ENCODE measurements around the gene TFF2.
A peak's percentile ranks its signal among the peaks of the same experiment; 100 is the strongest.

Gene TFF2

GRCh38 chr21:42346866-42347600, 3.8 kb downstream of the TFF2 start:
- no peak for DNase-seq (ENCODE audit: low read depth, low spot score)

- no peak for DNase-seq (ENCODE audit: low read depth, low spot score)
Observed at GRCh38 chr21:42346441-42346840, 4.4 kb downstream of the TFF2 start.

GRCh38 chr21:42344631-42345030, 6.2 kb downstream of the TFF2 start:
- no peak for DNase-seq (ENCODE audit: low read depth, low spot score)

- no peak for DNase-seq (ENCODE audit: low read depth, low spot score)
Observed at GRCh38 chr21:42343963-42344510, 6.8 kb downstream of the TFF2 start.

- DNase-seq (ENCODE audit: low read depth, low spot score): no peak
Observed at GRCh38 chr21:42343556-42343955, 7.2 kb downstream of the TFF2 start.

GRCh38 chr21:42343101-42343500, 7.7 kb downstream of the TFF2 start:
- no peak for DNase-seq (ENCODE audit: low read depth, low spot score)

GRCh38 chr21:42341776-42342542, 8.8 kb downstream of the TFF2 start:
- no peak for DNase-seq (ENCODE audit: low read depth, low spot score)

GRCh38 chr21:42340187-42341050, 10.4 kb downstream of the TFF2 start:
- no peak for DNase-seq (ENCODE audit: low read depth, low spot score)

- DNase-seq (ENCODE audit: low read depth, low spot score): no peak
Observed at GRCh38 chr21:42338729-42339715, 11.8 kb downstream of the TFF2 start.

GRCh38 chr21:42337830-42338728, 12.7 kb downstream of the TFF2 start:
- peak; percentile 61 for DNase-seq (ENCODE audit: low read depth, low spot score)

- DNase-seq (ENCODE audit: low read depth, low spot score): no peak
Observed at GRCh38 chr21:42337276-42337675, 13.5 kb downstream of the TFF2 start.

- DNase-seq (ENCODE audit: low read depth, low spot score): peak; percentile 49
Observed at GRCh38 chr21:42336054-42336453, 14.7 kb downstream of the TFF2 start.

GRCh38 chr21:42332557-42333317, 18.1 kb downstream of the TFF2 start:
- DNase-seq (ENCODE audit: low read depth, low spot score): no peak

- DNase-seq (ENCODE audit: low read depth, low spot score): no peak
Observed at GRCh38 chr21:42331660-42332059, 19.1 kb downstream of the TFF2 start.

GRCh38 chr21:42330380-42331371, 20.1 kb downstream of the TFF2 start:
- DNase-seq (ENCODE audit: low read depth, low spot score): no peak

GRCh38 chr21:42324896-42325295, 25.9 kb downstream of the TFF2 start:
- DNase-seq (ENCODE audit: low read depth, low spot score): no peak

- no peak for DNase-seq (ENCODE audit: low read depth, low spot score)
Observed at GRCh38 chr21:42321845-42322244, 28.9 kb downstream of the TFF2 start.

GRCh38 chr21:42321231-42321630, 29.6 kb downstream of the TFF2 start:
- DNase-seq (ENCODE audit: low read depth, low spot score): no peak

Data from astrocyte of the hippocampus (primary cell).